ENCODE results near the gene PRCP.
A peak's percentile ranks its signal among the peaks of the same experiment; 100 is the strongest.
"Not testable (repeated sequence)": the region's sequence is repeated elsewhere in the genome, so short reads cannot be mapped to it uniquely, and the experiment has no call there.

Gene PRCP

DNA sequence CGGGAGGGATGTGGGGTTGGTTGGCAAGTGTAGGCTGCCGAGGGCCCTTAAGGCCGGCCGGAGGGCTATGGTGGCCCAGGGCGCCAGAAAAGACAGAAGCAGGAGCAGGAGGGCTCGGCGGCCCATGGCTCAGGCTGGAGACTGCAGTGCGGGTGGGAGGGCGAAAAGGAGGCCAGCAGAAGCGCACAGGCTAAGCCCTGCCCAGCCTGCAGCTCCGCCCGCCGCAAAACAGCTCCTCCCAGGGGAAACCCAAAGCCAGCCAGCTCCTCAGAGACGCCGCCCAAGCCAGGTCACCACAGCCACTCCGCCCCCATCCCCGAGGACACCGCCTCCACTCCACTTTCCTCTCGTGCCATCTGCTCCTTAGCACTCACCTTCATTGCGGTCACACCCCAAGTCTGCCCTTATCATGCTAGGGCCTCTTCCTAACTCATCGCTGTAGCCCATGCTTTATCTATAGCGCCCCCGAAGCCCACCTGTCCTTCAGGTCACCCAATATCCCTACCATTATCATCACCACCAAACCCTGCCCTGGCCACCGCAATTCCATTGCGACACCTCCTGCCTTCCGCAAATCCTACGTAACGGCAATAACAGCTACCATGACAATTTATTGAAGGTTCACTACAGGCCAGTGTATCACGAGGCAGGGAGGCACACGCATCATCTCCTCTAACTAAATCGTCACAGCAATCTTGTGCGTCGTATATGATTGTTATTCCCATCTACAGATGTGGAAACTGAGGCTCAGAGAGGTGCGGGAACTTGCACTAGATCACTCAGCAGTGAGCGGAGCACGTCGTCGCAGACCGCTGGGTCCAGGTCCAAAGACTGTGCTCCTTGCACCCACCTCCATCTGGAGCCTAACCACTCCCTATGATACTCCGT lies at the start of gene PRCP:
Gene PRCP (minus strand): TSS at position 154 of the 888 bp plus-strand sequence. CDS start 28 bp downstream, at position 126.
- DNase-seq, result peak; percentile 93

DNA sequence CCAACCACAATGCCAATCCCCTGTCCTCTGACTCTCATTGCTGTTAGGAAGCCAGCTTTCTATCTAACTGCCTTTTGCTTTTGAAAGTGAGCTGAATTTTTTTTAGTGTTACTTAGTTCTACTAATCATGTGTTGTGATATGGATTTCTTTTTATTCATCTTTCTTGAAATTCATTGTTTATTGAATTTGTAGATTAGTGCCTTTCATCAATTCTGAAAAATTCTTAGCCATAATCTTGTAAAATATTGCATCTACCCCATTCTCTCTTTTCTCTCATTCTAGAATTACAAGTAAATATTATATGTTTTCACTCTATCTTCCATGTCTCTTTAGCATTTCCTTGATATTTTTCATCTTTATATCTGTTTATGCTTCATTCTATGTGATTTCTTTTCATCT lies 49.1 kb upstream of the PRCP start:
- no peak for DNase-seq

DNA sequence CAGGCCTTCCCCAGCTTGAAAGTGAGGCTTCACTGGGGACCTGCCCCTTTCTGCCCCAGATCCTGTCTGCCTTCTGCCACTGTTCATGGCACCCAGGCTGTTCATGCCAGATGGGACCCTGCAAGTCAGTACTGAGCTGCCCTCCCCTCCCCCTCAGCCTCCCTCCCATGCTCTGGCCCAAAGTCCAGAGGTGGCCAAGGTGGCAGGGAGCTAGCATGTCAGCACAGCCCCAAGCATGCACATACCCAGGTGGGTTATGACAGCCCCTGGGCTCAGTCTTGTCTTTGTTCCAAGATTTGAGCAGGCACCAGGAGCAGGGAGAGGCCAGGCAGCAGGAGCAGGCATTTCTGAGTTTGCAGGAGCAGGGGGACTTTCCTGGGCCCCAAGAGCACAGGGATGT lies 45.5 kb upstream of the PRCP start:
- DNase-seq, result no peak

DNA sequence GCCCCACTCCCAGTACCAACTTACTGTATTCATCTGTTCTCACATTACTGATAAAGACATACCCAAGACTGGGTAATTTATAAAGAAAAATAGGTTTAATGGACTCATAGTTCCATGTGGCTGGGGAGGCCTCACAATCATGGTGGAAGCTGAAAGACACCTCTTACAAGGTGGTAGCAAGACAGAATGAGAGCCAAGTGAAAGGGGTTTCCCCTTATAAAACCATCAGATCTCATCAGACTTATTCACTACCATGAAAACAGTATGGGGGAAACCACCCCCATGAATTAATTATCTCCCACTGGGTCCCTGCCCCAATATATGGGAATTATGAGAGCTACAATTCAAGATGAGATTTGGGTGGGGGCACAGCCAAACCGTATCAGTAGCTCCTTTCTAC lies 44.8 kb upstream of the PRCP start:
- DNase-seq, result not testable (repeated sequence)

DNA sequence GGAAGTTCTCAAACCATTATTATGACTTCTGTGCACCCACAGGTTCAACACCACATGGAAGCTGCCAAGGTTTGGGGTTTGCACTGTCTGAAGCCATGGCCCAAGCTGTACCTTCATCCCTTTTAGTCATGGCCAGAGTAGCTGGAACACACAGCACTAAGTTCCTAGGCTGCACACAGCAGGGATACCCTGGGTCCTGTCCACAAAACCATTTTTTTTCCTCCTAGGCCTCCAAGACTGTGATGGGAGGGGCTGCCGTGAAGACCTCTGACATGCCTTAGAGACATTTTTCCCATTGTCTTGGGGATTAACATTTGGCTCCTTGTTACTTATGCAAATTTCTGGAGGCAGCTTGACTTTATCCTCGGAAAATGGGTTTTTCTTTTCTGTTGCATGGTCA lies 44.0 kb upstream of the PRCP start:
- no peak for DNase-seq

DNA sequence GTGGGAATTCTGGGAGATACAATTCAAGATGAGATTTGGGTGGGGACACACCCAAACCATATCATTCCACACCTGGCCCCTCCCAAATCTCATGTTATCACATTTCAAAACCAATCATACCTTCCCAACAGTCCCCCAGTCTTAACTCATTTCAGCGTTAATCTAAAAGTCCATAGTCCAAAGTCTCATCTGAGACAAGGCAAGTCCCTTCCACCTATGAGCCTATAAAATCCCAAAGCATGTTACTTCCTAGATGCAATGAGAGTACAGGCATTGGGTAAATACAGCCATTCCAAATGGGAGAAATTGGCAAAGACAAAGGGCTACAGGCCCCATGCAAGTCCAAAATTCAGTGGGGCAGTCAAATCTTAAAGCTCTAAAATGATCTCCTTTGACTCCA lies 43.2 kb upstream of the PRCP start:
- not testable (repeated sequence) for DNase-seq

DNA sequence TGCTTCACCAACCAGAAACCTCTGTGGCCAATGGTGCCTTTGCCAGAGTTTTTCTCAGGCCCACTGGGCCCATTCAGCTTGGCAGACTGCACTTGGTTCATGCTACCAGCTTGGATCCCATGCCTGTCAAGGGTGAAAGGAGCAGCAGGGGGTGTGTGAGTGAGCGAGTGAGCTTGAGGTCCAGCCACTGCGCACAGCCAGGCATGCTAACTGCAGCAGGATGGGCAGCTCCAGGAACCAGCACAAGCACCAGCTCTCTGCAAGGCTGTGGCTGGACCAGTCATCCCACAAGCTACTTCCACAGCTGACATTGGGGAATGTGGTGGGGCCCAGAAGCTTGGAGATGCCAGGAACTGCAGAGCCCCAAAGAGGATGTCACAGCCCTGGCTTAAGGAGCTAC lies 42.1 kb upstream of the PRCP start:
- no peak for DNase-seq

DNA sequence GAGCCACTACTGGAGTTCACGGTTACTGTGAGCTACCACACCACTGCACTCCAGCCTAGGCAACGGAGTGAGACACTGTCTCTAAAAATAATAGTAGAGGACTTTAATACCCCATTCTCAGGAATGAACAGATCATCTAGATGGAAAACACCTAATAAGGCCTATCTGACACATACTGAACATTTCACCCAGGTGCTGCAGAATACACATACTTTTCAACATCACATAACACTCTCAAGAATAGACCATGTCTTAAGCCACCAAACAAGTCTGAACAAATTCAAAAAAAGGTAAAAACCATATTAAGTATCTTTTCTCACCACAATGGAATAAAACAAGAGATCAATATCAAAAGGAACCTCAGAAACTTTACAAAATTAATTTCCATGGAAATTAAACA lies 39.2 kb upstream of the PRCP start:
- no peak for DNase-seq

DNA sequence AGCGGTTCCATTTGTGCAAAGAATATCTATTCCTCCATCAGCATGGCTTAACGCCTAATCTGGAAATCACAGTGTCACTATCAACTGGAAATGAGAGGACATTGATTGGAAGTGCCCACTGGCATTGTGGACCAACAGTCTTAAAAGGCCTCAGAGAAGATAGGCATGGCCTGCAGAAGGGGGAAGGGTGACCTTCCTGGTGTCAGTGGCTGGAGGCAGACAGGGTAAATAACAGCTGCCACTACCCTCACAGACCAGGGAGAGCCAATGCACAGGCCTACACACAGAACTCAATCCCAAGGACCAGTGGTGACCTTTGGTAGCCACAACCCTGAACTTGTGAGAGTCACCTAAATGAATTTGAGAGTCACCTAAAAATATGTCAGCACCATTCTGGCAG lies 37.3 kb upstream of the PRCP start:
- DNase-seq, result no peak

DNA sequence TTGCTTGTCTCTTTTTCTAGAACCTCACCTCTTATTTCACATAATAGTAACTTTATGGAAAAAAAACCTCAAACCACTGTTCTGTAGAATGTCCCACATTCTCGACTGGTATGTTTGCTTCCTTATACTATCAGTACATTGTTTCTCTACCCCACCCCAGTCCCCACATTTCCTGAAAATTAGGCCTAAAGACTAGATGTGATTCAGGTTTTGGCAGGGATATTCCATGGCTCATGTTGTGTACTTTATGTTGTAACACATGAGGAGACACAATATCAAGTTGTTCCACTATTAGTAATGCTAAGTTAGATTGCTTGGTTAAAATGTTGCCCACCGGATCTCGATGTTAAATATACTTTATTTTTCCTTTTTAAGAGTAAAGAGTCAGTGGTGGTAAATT lies 36.0 kb upstream of the PRCP start:
- DNase-seq, result no peak

DNA sequence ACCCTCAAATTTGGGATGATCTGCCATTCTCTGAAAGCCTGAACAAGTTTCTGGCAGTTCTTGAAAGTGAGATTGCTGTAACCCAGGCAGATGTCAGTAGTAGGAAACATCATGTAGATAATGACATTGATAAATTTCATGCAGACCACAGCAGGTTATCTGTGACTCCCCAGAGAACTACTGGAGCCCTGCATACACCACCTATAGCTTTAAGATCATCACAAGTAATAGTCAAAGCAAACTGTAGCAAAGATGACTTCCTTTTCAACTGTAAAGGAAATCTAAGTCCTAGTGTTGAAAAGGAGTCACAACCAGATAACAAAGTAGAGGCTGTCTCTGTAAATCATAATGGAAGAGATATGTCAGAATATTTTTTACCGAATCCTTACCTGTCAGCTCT lies 32.3 kb upstream of the PRCP start:
- DNase-seq, result no peak

DNA sequence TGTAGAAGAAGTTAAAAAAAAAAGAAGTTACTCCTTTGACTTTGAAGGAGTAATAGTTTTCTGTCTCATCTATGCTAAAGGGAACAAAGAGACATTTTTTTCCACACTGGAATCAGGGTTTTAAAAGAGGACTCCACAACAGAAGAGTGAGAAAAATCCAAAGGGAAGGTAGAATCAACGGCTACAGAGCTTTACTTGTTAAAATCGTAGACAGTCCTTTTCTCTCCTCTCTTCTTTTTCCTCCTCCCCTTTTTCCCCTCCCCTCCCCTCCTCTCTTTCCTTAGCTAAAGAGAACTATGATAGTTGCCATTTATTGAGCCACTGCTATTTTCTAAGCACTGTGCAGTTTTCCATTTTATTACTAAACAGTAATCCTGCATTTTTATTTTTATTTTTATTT lies 30.5 kb upstream of the PRCP start:
- no peak for DNase-seq

DNA sequence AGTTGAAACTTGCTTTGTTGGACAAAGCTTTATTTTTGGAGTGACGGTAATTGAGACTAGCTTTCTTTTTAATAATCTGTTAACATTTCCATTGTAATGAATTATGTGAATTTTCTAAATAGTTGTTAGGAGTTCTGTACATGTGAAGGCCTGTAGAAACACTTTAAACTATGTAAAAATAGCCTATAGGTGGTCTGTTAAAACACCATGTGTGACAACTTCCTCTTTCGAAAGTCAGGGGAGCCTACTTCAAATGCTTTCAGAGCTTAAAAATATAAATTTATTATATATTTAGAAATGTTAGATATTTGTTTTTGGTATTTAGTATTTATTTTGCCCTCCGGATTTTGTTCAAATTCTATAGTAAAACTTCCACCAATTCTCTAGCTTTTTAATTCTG lies 30.0 kb upstream of the PRCP start:
- DNase-seq, result no peak

DNA sequence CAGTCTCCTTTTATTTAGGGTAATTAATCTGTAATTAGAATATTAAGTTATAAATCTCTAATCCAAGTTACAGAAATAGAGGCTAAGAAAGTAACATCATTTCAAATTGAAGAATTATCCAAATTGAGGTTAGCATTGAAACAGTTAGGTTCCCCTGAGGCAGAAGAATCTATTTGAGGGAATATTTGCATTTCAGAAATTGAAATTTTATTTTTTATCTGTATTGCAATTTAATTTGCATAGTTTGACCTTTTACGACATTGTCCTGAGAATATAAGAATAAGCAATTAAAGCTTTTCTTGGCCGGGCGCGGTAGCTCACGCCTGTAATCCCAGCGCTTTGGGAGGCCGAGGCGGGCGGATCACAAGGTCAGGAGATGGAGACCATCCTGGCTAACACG lies 28.9 kb upstream of the PRCP start:
- no peak for DNase-seq

DNA sequence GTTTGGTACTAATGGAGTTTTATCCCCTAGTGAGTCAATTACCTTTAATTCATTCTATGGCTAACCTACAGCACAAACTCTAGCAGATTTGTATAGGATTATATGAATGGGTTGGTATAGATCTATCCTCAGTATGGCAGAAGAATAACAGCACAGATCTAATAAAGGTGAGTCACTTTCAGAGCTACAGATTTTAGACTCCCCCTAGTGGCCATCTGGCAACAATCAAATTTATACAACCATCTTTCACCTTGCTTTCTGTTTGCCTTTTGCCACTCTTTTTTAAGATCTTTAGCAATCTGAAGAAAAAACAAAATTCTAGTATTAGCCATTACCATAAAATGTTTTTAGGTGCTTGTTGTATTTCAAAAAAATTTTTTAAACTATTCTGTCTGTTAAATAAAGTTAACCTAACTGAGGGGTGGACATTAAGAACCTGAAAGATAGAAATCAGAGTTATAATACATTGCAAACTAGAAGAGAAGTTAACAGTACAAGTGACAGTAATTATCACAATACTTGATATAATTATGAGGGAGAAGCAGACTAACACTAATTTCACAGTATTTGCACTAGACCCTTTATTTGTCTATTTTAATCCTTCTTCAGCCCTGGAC lies 27.1 kb upstream of the PRCP start:
- DNase-seq, result peak; percentile 3

DNA sequence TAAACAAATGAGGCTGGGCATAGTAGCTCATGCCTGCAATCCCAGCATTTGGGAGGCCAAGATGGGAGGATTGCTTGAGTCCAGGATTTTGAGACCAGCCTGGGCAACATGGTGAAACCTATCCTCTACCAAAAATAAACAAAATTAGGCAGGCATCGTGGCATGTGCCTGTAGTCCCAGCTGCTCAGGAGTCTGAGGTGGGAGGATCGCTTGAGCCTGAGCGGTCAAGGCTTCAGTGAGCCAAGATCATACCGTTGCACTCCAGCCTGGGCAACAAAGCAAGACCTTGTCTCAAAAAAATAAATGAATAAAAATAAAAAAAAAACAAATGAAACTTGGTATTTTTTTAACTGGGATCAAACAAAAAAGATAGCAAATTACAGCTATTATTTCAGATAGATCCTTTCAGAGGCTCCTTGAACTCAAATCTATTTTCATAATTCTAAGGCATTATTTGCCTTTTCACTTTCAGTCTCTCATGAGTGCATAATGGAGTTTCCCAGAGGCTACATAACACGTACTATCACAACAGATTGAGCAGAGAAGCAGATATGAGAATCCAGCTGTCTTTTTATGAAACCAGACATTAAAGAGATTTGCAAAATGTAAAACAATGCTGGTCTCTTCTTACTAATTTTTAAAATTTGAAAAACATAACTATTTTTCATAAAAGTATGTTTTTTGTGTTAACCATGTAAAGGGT lies 24.4 kb upstream of the PRCP start:
- DNase-seq, result no peak

DNA sequence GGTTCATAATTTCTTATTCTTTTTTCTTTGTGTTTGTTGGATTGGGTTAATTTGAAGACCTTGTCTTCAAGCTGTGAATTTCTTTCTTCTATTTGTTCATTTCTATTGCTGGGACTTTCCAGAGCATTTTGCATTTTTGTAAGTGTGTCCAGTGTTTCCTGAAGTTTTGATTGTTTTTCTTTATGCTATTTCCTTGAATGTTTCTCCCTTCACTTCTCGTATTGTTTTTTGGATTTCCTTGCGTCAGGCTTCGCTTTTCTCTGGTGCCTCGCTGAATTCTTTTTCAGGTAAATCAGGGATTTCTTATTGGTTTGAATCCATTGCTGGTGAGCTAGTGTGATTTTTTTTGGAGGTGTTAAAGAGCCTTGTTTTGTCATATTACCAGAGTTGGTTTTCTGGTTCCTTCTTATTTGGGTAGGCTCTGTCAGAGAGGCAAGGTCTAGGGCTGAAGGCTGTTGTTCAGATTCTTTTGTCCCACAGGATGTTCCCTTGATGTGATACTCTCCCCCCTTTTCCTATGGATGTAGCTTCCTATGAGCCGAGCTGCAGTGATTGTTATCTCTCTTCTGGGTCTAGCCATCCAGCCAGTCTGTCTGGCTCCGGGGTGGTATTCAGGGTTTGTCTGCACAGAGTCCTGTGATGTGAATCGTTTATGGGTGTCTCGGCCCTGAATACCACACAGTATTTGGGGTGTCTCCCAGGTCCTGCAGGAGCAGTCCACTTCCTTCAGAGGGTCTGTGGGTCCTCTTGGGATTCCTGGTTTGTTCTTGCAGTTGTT lies 22.4 kb upstream of the PRCP start:
- DNase-seq, result not testable (repeated sequence)

DNA sequence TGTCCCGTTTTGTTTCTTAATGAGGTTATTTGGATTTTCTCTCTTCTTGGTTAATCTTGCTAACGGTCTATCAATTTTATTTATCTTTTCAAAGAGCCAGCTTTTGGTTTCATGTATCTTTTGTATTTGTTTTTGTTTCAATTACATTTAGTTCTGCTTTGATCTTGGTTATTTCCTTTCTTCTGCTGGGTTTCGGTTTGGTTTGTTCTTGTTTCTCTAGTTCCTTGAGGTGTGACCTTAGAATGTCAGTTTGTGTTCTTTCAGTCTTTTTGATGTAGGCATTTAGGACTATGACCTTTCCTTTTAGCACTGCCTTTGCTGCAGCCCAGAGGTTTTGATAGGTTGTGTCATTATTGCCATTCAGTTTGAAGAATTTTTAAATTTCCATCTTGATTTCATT lies 20.0 kb upstream of the PRCP start:
- not testable (repeated sequence) for DNase-seq

DNA sequence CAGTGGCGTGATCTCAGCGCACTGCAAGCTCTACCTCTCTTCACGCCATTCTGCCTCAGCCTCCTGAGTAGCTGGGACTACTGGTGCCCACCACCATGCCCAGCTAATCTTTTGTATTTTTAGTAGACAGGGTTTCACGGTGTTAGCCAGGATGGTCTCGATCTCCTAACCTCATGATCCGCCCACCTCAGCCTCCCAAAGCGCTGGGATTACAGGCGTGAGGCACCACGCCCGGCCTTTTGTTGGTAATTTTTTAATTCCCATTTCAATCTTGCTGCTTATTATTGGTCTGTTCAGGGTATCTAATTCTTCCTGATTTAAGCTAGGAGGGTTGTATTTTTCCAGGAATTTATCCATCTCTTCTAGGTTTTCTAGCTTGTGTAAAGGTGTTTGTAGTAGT lies 19.6 kb upstream of the PRCP start:
- DNase-seq, result not testable (repeated sequence)

DNA sequence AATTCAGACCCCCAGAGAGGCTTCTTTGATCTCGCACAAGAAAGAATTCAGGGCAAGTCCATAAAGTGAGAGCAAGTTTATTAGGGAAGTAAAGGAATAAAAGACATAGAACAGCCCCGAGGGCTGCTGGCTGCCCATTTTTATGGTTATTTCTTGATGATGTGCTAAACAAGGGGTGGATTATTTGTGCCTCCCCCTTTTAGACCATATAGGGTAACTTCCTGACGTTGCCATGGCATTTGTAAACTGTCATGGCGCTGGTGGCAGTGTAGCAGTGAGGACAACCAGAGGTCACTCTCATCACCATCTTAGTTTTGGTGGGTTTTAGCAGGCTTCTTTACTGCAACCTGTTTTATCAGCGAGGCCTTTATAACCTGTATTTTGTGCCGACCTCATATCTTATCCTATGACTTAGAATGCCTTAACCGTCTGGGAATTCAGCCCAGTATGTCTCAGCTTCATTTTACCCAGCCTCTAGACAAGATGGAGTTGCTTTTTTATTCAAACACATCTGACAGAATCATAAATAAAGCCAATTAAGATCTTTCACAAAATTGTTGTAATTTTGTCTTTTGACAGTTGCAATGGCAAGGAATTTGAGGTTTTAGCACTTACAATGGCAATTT lies 8.9 kb upstream of the PRCP start:
- DNase-seq, result no peak

DNA sequence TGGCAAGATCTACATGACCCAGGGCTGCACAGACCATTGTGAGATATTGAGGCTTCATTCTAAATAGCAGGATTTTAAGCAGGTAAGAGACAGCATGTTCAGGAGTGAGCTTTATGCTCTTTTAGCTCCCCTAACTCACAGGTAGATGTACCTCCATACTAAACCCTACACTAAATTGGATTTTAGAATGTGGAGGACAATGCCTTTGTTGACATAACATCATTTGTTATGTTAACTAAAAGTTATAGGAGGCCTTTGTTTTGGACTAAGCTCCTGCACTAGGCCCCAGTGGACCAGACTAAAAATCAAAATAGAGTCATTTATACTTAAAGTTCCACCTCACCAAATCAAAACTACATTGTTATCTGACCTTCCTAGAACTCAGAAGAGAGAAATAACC lies 8.1 kb upstream of the PRCP start:
- no peak for DNase-seq

DNA sequence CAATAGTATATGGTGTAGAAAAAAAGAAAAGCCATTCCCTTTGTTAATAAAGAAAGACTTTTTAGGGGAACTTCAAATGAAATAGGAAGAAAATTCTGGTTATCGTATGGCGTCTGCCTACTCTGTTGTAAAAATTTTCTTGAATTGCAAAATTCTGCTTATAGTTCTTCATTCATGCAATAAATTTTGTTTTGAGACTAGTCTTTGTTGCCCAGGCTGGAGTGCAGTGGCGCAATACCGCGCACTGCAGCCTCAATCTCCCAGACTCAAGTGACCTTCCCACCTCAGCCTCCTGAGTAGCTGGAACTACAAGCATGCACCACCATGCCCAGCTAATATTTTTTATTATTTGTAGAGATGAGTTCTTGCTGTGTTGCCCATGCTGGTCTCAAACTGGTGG lies 7.1 kb upstream of the PRCP start:
- DNase-seq, result no peak

DNA sequence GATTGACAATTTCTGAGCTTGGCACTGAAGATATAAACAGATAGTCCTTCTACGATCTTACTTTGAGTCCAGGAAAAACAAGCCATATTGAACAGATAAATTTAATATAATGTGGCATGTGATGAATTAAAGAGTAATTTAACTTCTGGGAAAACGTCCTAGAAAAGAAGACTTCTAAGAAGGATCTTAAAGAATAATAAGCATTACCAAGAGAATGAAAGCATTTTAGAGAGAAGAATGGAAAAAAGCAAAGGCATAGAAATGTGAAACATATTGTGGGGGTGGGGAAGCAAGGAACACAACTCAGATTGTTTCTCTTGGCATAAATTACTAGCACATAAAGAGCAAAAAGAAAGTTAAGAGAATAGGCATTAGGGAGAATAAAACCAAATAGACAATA lies 6.7 kb upstream of the PRCP start:
- no peak for DNase-seq

All from CD4-positive, alpha-beta T cell treated with Interferon gamma for 1 hour (primary cell).